ENCODE measurements around the gene PRAF2. TPM values are rescaled to one million over a fixed set of nuclear protein-coding genes. Genes with fewer than 3 reads are reported as not detected.

The PRAF2 gene
- total RNA-seq, 2 donors from 2014 or later, result 19.1 to 20.9 TPM

- no peak overlapping the region for H3K4me3 Mint-ChIP-seq
- peaks cover 4% of the 10 kb centered on the region for H3K4me1 Mint-ChIP-seq (ENCODE audit: low read depth)
- ATAC-seq (replicated peaks in 1 of 2) (no peak), DNase-seq (no peak)
- no peak overlapping the region for H3K27ac Mint-ChIP-seq
- H3K36me3 Mint-ChIP-seq (ENCODE audit: insufficient read depth in 2 of 2), result no peaks in the 10 kb centered on the region
- H3K9me3 Mint-ChIP-seq, result no peaks in the 10 kb centered on the region
- H3K27me3 Mint-ChIP-seq (ENCODE audit: low read depth), result no peaks in the 10 kb centered on the region
Measured at GRCh38 chrX:49067285-49068120, 6.3 kb downstream of the PRAF2 start.

GRCh38 chrX:49066690-49067089 lies 7.1 kb downstream of the PRAF2 start:
- H3K27me3 Mint-ChIP-seq (ENCODE audit: low read depth), result no peaks in the 10 kb centered on the region
- no peak overlapping the region for H3K4me3 Mint-ChIP-seq
- no peaks in the 10 kb centered on the region for H3K9me3 Mint-ChIP-seq
- no peak for ATAC-seq (replicated peaks in 1 of 2)
- no peaks in the 10 kb centered on the region for H3K4me1 Mint-ChIP-seq (ENCODE audit: low read depth)
- no peaks in the 10 kb centered on the region for H3K36me3 Mint-ChIP-seq (ENCODE audit: insufficient read depth in 2 of 2)
- no peak overlapping the region for H3K27ac Mint-ChIP-seq
- DNase-seq, result no peak

GRCh38 chrX:49066278-49066677 lies 7.5 kb downstream of the PRAF2 start:
- ATAC-seq (replicated peaks in 1 of 2), result no peak
- Mint-ChIP-seq H3K4me3 (no peak overlapping the region), H3K27ac (no peak overlapping the region)

GRCh38 chrX:49064735-49065134 lies 9.1 kb downstream of the PRAF2 start:
- H3K4me3 Mint-ChIP-seq, result no peak overlapping the region
- H3K27ac Mint-ChIP-seq, result no peak overlapping the region

More at GRCh38 chrX:49066278-49066677, 7.5 kb downstream of the PRAF2 start:
- no peak for DNase-seq
- no peaks in the 10 kb centered on the region for H3K27me3 Mint-ChIP-seq (ENCODE audit: low read depth)
- H3K4me1 Mint-ChIP-seq (ENCODE audit: low read depth), result no peaks in the 10 kb centered on the region
- no peaks in the 10 kb centered on the region for H3K36me3 Mint-ChIP-seq (ENCODE audit: insufficient read depth in 2 of 2)
- H3K9me3 Mint-ChIP-seq, result no peaks in the 10 kb centered on the region

GRCh38 chrX:49064303-49064702 lies 9.5 kb downstream of the PRAF2 start:
- no peak for DNase-seq
- Mint-ChIP-seq H3K4me3 (no peak overlapping the region), H3K36me3 (ENCODE audit: insufficient read depth in 2 of 2) (no peaks in the 10 kb centered on the region), H3K27me3 (ENCODE audit: low read depth) (no peaks in the 10 kb centered on the region), H3K4me1 (ENCODE audit: low read depth) (no peaks in the 10 kb centered on the region), H3K9me3 (no peaks in the 10 kb centered on the region), H3K27ac (no peak overlapping the region)
- no peak for ATAC-seq (replicated peaks in 1 of 2)

More at GRCh38 chrX:49064735-49065134, 9.1 kb downstream of the PRAF2 start:
- no peaks in the 10 kb centered on the region for H3K27me3 Mint-ChIP-seq (ENCODE audit: low read depth)
- H3K4me1 Mint-ChIP-seq (ENCODE audit: low read depth), result no peaks in the 10 kb centered on the region
- H3K9me3 Mint-ChIP-seq, result no peaks in the 10 kb centered on the region
- no peaks in the 10 kb centered on the region for H3K36me3 Mint-ChIP-seq (ENCODE audit: insufficient read depth in 2 of 2)
- DNase-seq, result no peak
- no peak for ATAC-seq (replicated peaks in 1 of 2)

GRCh38 chrX:49063715-49064114 lies 10.1 kb downstream of the PRAF2 start:
- ATAC-seq (replicated peaks in 1 of 2) (no peak), DNase-seq (no peak)
- Mint-ChIP-seq H3K27ac (no peak overlapping the region), H3K27me3 (ENCODE audit: low read depth) (no peaks in the 10 kb centered on the region), H3K9me3 (no peaks in the 10 kb centered on the region), H3K4me1 (ENCODE audit: low read depth) (no peaks in the 10 kb centered on the region), H3K36me3 (ENCODE audit: insufficient read depth in 2 of 2) (no peaks in the 10 kb centered on the region), H3K4me3 (no peak overlapping the region)

GRCh38 chrX:49061916-49062315 lies 11.9 kb downstream of the PRAF2 start:
- ATAC-seq (replicated peaks in 1 of 2) (no peak), DNase-seq (no peak)
- H3K27me3 Mint-ChIP-seq (ENCODE audit: low read depth), result no peaks in the 10 kb centered on the region
- no peak overlapping the region for H3K27ac Mint-ChIP-seq
- H3K9me3 Mint-ChIP-seq, result no peaks in the 10 kb centered on the region
- no peak overlapping the region for H3K4me3 Mint-ChIP-seq
- no peaks in the 10 kb centered on the region for H3K36me3 Mint-ChIP-seq (ENCODE audit: insufficient read depth in 2 of 2)
- H3K4me1 Mint-ChIP-seq (ENCODE audit: low read depth), result no peaks in the 10 kb centered on the region

GRCh38 chrX:49061490-49061889 lies 12.3 kb downstream of the PRAF2 start:
- H3K27ac Mint-ChIP-seq, result no peak overlapping the region
- no peak for DNase-seq
- no peaks in the 10 kb centered on the region for H3K27me3 Mint-ChIP-seq (ENCODE audit: low read depth)
- H3K4me1 Mint-ChIP-seq (ENCODE audit: low read depth), result no peaks in the 10 kb centered on the region
- no peaks in the 10 kb centered on the region for H3K36me3 Mint-ChIP-seq (ENCODE audit: insufficient read depth in 2 of 2)
- no peak overlapping the region for H3K4me3 Mint-ChIP-seq
- H3K9me3 Mint-ChIP-seq, result no peaks in the 10 kb centered on the region
- ATAC-seq (replicated peaks in 1 of 2), result no peak

- ATAC-seq (replicated peaks in 1 of 2), result no peak
Measured at GRCh38 chrX:49060914-49061313, 12.9 kb downstream of the PRAF2 start.

GRCh38 chrX:49059681-49060085 lies 14.1 kb downstream of the PRAF2 start:
- DNase-seq (no peak), ATAC-seq (replicated peaks in 1 of 2) (no peak)
- H3K36me3 Mint-ChIP-seq (ENCODE audit: insufficient read depth in 2 of 2), result no peaks in the 10 kb centered on the region
- peaks cover 12% of the 10 kb centered on the region for H3K4me1 Mint-ChIP-seq (ENCODE audit: low read depth)
- no peak overlapping the region for H3K4me3 Mint-ChIP-seq
- H3K27ac Mint-ChIP-seq, result no peak overlapping the region
- no peaks in the 10 kb centered on the region for H3K9me3 Mint-ChIP-seq
- H3K27me3 Mint-ChIP-seq (ENCODE audit: low read depth), result peaks cover 4% of the 10 kb centered on the region

More at GRCh38 chrX:49060914-49061313, 12.9 kb downstream of the PRAF2 start:
- Mint-ChIP-seq H3K9me3 (no peaks in the 10 kb centered on the region), H3K27ac (no peak overlapping the region), H3K27me3 (ENCODE audit: low read depth) (no peaks in the 10 kb centered on the region), H3K4me1 (ENCODE audit: low read depth) (peaks cover 2% of the 10 kb centered on the region), H3K36me3 (ENCODE audit: insufficient read depth in 2 of 2) (no peaks in the 10 kb centered on the region), H3K4me3 (no peak overlapping the region)
- DNase-seq, result no peak

- Mint-ChIP-seq H3K4me3 (no peak overlapping the region), H3K4me1 (ENCODE audit: low read depth) (peaks cover 17% of the 10 kb centered on the region), H3K27ac (no peak overlapping the region), H3K9me3 (no peaks in the 10 kb centered on the region), H3K27me3 (ENCODE audit: low read depth) (peaks cover 9% of the 10 kb centered on the region), H3K36me3 (ENCODE audit: insufficient read depth in 2 of 2) (peaks cover 0 to 2% of the 10 kb centered on the region in 2 donors)
- no peak for DNase-seq
- ATAC-seq (replicated peaks in 1 of 2), result no peak
Measured at GRCh38 chrX:49059201-49059600, 14.6 kb downstream of the PRAF2 start.

GRCh38 chrX:49058794-49059193 lies 15.0 kb downstream of the PRAF2 start, which contains the start of gene CCDC120:
CCDC120 (plus strand) TSS chrX:49058999; CDS start chrX:49062042, 3,043 bp downstream.
- peaks cover 11% of the 10 kb centered on the region for H3K27me3 Mint-ChIP-seq (ENCODE audit: low read depth)
- H3K9me3 Mint-ChIP-seq, result no peaks in the 10 kb centered on the region
- no peak within 1 kb of the TSS for H3K4me3 Mint-ChIP-seq
- peaks cover 19% of the 10 kb centered on the region for H3K4me1 Mint-ChIP-seq (ENCODE audit: low read depth)
- ATAC-seq (replicated peaks in 1 of 2) (no peak), DNase-seq (no peak)
- peaks cover 0 to 6% of the 10 kb centered on the region in 2 donors for H3K36me3 Mint-ChIP-seq (ENCODE audit: insufficient read depth in 2 of 2)
- no peak within 1 kb of the TSS for H3K27ac Mint-ChIP-seq

- Mint-ChIP-seq H3K9me3 (peaks cover 2 to 5% of the 10 kb centered on the region in 2 donors), H3K27ac (peak overlapping the region; percentile 96), H3K4me3 (peak overlapping the region; percentile 78 to 89), H3K4me1 (ENCODE audit: low read depth) (peaks cover 26% of the 10 kb centered on the region), H3K36me3 (ENCODE audit: insufficient read depth in 2 of 2) (peaks cover 0 to 9% of the 10 kb centered on the region in 2 donors), H3K27me3 (ENCODE audit: low read depth) (peaks cover 28% of the 10 kb centered on the region)
- no peak for ATAC-seq (replicated peaks in 1 of 2)
- no peak for DNase-seq
Measured at GRCh38 chrX:49054073-49054762, 19.6 kb downstream of the PRAF2 start.

All from activated T-cell treated with anti-CD3 and anti-CD28 coated beads, Interleukin-2, amount 50 U/mL, for 72 hours (primary cell).